KG1 (cell line): ENCODE data around the gene CMYA5.

Experiments used
- DNase-seq: peaks from one replicate; lab custom pipeline; 2025; lab: John Stamatoyannopoulos, UW

CMYA5 gene

DNA sequence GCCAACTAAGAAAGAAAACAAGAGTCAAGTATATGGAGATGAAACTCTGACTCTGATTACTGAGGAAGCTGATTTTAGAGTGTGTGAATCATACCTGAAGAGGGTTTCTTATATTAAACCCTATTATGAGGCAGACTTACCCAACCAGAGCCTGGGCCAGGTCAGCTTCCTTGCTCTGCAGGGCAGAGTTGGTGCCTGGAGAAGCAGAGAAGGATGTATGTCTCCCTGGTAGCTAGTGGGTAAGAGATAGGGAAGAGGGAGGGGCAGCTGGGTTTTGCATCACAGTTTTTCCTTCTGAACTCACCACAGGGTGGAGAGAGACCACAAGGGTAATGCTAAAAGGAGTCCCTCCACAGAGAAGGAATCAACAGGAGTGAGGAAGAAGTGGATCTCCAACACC, 104.1 kb downstream of the CMYA5 start:
- no peak for DNase-seq

DNA sequence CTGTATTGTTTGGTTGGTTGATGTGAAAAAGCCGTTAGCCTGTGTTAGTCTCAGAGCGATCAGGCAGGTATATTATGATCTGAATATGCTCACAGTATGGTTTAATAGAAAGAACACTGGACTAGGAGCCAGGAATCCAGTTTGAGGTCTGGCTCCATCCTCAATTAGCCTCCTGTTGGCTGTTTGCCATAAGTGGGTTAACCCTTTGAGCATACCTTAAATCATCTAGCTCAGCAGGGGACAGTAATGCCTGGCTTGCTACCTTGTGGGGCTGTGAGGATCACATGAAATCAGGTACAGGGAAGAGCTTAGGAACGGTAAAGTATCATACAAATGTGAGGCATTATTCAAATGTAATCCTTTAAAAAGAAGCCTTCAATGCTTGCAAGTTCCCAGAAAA, 104.7 kb downstream of the CMYA5 start:
- DNase-seq = no peak

DNA sequence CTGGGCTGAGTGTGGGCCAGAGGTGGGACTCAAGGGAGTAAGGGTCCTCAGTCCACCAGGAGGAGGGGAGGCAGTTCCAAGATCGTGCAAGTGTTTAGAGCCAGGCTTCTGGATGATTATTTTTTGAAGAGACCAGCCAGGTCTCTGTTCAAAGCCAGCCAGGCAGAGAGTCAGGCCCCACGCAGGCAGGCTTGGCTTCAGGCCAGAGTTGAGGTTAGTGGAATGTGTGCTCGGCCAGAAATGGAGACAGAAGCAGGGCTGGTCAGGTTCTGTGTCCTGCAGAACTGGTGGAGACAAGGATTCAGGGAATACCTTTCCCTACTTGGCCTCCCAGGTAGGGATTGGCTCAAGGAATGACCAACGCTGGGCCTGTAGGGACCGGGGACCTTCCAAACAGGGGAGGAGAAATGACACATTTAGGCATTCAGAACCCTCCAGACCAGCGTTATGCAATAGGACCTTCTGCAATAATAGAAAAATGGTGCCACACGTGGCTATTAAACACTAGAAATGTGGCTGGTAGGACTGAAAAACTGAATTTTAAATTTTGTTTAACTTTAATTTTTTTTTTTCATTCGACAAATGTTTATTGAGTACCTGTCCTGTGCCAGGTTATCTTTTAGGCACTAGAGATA, 106.2 kb downstream of the CMYA5 start:
- DNase-seq = no peak

DNA sequence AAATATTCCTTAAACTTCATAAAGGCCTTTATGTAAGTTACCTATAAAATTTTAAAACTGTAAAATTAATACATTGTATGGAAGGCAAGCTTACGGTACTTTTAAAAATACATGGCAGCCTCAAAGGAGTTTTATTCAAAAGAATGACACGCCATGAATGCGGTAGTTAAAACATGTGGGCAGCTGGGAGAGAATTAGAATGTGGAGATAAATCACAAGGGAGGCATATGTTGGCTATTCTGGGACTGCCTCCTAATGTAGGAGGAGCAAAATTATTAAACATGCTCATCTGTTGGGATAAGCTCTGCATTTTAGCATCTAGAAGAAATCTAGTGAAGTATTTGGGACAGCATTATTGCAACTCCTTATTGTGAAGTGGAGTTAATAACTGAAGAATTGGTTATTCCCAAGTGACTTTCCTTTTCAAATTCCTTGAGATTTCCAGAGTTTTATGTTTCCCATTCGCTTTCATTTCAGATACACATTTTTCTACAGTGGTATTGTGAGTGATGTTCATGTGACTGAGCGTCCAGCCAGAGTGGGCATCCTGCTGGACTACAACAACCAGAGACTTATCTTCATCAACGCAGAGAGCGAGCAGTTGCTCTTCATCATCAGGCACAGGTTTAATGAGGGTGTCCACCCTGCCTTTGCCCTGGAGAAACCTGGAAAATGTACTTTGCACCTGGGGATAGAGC, 109.4 kb downstream of the CMYA5 start:
- DNase-seq = no peak

DNA sequence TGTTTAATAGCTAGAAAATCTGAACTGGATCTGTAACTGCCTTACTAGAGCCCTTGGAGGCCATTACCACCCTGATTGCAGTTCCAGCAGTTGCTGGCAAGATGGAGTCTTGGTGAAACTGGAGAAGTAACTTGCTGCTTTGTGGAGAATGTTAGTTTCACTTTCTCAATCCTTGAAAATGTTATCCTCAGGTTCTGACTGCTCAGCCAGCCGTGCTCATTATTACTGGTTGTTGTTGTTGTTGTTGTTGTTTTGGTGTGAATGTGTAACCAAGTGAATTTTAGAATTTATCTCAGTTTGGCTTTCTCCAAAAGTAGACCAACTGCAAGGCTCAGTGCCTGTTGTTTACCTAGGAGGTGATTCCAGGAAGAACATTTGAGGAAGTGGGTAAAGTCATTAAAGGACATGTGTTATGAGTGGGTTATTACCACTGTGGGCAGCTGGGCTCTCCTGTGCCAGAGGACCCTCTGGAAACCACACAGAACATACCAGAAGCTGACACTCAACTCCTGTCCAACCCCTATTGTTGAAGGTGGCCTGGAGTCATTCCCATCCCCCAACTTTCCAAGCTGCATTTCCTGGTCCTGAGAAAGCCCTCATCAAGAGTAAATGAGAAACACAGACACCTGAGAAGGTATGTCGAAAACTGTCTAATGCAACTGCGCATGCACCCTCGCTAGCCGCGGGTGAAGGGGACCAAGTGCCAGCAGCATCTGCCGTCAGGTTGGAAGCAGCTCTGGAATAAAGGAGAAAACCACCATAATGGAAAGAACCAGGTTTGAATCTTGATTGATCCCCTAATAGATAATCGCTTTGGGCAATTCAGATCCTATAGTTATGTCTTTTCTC, 111.6 kb downstream of the CMYA5 start:
- no peak for DNase-seq

DNA sequence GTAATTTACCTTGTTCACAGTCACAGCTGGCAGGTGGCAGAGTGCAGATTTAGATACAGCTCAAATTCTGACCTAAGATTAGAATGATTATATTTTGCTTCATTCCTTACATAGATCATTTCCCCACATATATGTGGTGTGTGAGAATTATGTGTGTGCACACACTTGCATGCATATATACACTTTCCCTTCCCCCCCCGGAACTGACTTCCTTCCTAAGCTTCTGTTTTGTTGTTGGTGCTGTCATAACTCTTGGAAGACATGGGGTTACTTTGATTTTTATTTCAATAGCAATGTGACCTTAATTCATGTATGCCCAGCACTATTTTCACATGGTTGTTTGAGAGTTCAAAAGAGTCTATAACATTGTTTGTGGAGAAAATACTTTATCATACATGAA, 112.8 kb downstream of the CMYA5 start:
- DNase-seq = no peak

DNA sequence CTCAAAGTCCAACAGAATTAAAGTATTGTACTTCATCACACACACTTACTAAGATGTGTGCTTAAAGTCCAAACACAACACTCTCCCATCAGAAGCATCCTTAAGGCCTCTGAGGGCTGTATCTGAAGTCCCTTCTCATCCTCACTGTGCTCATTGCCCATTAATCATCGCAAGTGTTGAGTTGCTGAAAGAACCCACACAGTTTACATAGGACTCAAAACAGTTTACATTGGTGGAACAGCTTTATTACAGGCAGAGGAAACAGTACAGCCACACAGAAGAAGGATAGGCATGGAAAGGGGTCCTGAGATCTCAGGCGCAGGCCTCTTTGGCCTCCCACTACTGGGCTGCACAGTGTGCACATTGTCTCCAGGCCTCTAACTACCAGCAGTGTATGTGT, 113.4 kb downstream of the CMYA5 start:
- no peak for DNase-seq

DNA sequence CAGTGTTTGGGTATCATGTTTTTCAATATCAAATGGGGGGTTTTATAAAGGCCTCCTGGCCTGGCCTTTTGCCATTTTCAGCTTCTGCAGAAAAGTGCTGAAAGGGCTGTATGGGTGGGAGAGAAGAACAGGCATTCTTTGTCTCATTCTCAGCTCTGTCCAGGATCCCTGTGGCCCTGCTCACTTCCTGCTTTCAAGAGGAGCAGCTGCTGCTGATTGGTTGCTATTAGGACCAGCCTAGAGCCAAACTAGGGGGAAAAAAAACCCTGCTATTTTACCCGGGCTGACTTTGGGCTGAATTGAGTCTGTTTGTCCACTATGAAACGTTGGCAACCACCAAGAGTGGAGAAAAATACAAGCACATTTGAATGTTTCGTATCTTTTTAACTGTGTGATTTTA, 117.1 kb downstream of the CMYA5 start:
- no peak for DNase-seq

DNA sequence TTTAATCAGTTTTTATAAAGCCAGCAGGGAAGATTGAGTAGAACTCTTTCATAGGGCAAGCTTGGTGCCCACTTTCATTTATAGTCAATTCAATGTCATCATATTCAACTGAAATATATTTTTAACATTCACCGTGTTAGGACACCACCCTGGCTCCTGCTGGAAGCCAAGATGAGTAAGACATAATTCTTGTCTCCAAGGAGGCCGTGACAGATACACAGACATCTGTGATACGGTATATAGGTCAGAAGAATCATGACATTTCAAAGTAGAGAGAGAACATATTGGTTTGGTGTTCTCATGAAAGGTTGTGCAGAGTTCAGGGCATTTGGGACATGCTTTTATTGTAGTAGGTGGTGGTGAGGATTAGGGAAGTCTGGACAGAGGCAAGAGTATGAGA, 120.1 kb downstream of the CMYA5 start:
- DNase-seq = no peak

DNA sequence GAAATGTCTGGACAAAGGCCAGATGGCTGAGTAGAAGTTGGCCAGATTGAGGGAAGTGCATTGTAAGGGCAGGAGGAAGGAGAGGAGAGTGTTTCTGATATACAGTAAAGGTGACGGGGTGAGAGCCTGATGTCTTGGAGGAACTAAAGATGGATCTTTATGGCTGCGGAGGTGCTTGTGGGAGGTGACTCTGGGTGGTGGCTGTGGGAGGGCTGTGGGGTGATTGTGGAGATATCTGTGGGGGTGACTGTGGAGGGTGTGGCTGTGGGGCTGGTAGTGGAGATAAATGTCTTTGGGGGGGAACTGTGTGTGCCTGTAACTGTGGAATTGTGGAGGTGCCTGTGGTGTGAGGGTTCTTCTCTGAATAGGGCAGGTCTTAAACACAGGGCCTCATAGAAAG, 121.4 kb downstream of the CMYA5 start:
- no peak for DNase-seq

DNA sequence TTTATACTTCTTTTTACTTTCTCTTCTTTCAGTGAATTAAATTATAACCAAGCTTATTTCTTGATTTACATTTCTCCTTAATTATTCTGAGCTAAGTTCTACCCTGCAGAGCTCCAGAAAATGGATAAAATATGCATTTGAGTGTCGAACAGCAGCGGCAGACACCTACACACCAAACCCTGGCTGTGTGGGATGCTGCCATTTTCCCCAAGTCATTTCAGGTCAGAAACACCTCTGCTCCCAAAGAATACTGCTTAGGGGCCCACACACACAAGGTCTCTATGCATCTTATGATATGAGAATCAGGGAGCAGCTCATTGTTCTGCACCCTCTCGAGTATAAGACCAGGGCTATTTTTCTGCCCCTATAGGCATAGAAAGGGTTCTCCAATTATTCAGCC, 122.3 kb downstream of the CMYA5 start:
- DNase-seq = no peak

DNA sequence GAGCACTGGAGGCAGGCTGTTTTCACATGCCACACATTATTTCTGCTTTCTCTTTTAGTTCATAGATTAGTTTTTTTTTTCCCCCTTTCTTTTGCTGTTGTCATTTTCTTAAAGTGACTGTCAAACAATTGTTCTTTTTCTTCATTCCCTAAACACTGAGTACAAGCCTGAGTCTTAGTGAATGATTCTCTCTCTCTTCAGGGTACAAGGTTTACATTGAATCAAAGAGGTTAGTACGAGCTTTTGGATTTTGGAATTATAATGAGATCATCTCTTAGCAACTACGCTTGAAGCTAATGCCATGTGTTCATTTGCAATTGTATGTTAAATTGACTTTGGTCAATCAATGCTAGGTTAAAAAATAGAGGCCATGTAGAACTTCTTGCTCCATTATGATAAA, 125.1 kb downstream of the CMYA5 start:
- no peak for DNase-seq

DNA sequence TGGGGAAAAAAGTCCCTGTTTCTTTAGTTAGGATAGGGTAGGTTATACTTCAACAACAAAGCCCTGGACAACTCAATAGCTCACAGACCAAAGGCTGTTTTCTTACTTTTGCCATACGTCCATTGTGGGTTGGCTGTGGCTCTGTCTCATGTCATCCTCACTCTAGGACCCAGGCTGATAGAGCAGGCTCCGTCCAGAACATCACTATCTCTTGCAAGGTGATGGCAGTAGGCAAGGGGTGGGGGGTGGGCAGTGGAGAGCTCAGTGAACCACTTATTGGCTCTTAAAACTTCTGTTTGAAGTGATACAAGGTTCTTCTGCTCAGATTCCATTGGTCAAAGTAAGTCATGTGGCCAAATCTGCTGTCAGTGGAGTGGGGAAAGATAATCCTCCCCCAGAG, 126.4 kb downstream of the CMYA5 start:
- no peak for DNase-seq

DNA sequence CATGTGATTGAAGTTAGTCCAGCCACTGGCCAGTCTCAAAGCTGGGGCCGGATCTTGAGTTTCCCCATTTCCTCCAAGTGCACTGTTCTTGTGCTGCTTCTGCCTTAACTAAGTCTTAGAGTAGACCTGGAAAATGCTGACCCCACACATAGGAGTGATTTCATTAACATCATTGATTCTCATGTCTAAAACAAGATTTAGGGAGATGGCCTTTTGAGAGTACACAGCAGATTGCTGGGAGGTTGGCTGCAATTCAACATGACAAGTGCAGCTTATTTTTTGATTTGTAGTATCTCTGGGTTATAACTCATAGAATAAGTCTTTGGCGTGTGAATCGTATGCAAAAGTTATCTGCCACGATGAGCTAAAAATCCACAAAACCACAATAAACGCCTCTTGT, 131.0 kb downstream of the CMYA5 start:
- DNase-seq = no peak

DNA sequence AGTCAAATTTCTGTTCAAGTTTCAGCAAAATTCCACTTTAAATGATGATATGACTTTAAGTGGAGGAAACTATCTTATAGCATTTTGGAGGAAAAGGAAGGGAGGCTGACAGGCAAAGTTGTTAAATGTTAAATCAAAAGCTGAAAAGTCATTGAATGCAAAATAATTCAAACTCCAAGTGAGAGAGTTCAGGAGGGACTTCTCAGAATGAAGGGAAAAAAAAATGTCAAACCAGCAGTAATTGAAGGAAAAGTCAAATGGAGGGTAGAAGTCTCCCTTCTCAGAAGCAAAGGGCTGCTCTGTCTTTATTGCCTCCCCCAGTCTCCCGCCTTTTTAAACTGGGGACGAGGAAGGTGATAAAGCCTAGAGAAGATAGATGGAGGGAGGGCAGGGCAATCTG, 134.8 kb downstream of the CMYA5 start:
- DNase-seq = no peak

DNA sequence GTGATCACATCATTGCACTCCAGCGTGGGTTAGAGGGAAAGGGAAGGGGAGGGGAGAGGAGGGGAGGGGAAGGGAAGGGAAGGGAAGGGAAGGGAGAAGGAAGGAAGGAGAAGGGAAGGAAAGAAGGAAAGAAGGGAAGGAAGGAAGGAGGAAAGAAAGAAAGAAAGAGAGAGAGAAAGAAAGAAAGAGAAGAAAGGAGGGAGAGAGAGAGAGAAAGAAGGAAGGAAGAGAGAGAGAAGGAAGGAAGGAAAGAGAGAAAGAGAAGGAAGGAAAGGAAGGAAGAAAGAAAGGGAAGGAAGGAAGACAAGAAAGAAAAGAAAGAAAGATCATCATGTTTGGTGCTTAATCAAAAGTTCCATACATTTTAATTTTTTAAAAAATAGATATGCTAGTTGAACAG, 136.2 kb downstream of the CMYA5 start:
- DNase-seq = no peak

DNA sequence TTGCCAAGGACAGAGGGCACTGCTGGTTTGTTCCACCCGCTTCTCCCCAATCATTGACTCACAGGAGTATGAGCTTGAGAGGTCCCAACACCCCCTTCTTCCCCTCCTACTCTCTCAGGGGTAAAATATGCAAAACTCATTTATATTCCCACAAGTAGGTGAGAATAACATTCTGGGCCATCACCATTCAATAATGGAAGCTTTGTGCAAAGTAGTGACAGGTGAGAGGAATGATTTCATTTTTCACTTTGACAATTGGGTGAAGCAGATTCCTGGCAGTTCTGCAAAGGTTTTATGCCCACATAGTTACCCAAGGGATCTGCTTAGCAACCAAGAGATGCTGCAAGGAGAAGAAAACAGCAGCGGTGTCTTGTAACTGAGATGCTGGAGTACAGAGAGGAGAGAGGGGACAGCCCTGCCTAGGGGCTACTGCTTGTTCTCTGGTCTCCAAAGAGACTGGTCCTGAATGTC, 137.6 kb downstream of the CMYA5 start:
- DNase-seq = no peak

DNA sequence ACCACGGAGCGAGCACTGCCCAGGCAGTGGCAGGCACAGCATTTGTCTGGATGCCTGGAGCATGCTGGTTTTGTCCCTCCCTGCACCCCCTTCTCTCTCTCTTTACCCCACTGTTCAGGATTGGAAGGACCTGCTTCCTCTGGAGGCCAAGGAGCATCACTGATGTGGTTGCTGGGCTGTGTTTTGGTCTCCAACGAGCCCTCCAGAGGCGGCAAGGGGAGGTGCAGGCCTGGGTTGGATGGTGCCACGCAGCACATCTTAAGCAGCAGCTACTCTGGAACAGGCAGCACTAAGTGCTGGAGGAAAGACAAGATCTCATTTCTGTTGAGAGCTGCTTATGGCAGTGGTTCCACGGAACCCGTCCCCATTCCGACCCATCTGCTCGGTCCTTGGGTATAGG, 139.6 kb downstream of the CMYA5 start:
- no peak for DNase-seq

DNA sequence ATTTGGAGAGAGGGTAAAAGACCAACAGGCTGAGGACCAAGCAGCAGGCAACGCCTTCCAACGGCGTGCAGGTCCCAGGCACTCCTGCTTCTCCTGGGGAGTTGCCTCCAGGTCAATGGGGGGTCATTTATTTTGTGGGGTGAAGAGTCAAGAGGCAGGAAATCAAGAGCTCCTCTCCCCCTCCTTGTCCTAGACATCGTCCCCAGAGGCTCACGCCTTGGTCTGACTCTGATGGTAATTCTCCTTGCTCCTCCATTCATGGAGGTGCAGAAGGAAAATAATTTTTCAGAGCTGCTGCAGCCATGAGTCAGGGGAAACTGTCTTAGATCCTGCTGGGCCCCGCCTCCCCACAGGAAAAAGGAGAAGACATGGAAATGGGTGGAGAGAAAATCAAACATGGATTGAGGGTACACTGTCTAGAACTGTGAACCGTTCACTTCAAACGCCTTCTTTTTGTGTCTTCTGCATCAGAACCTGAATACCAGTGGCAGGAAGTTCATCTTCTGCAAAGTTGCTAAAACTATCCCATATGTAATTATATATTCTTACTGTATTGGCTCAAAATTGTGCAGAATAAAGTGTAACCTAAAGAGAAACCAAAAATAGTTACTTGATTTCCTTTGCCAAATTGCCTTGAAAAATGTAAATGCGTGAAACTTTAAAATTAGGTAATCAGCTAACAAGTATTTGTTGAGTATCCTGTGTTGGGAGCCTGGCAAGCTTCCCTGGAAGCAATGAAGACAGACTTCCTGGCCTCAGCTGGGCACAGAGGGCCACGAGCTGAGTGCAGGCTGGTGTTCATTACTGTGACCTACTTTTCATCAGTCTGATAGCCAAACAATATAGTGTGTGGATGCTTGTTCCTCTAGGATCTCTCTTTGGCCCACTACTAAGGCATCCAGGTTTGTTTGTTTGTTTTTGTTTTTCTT, 142.0 kb downstream of the CMYA5 start:
- DNase-seq = no peak

DNA sequence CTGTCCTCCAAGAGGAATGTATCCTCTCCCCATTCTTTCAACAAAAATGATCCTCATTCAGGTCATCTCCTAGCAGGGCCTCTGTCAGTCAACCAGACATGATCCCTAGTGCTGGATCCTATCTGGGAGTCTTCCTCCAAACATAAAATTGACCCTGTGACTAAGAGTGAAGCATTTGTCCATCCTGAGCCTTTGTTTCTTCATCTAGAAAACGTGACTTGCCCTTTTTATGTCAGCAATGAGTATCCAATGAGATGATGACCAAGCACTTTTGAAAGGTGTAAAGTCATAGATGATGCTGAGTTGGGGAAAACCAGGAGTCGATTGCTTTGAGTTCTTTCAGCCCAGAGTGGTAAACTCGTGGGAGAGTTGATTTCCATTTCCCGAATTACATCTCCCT, 143.3 kb downstream of the CMYA5 start:
- no peak for DNase-seq

DNA sequence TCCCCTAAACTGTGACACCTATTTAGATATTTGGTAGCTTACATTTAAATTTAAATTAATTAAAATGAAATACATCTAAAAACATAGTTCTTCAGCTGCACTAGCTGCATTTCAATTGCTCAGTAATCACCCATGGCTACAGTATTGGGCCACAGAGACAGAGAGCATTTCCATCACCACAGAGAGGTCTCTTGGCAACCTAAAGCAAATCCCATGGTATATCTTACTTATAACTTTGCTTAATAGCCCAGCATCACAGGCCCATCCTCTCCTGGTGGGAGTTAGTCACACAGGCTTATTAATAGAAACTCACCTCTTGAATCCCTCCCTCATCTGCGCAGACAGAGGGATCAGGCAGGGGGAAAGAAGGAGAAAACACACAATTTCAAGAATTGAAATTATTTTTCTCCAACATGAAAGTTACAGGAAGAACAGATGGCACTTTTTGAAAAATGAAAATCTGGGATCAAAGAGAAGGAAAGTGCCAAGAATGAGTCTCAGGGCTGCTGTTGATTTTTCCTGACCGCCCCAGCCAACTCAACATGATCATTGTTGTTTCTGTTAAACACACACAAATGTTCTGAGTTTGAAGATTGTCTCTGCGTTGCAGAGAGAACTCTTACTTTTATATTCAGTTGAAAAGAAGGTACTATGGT, 144.6 kb downstream of the CMYA5 start:
- DNase-seq = no peak
